Activated naive CD8-positive, alpha-beta T cell treated with anti-CD3 and anti-CD28 coated beads, Interleukin-2, amount 50 U/mL, for 24 hours (primary cell): ENCODE data around the gene IRF2BP2.
"Not testable (repeated sequence)": the region's sequence is repeated elsewhere in the genome, so short reads cannot be mapped to it uniquely, and the experiment has no call there.

Experiments
- ATAC-seq: fragments of 150-1000 bp; cut with Tn5 transposase; one replicate; pipeline ENCODE4 v1.10.0; 2021
- DNase-seq: peaks from one replicate; pipeline ENCODE4 v3.0.0; 2021
- H3K27ac Mint-ChIP-seq: one replicate; pipeline ENCODE4 v1.8.0; 2021; ENCODE audit warnings: mild to moderate bottlenecking, mixed read lengths
- H3K27me3 Mint-ChIP-seq: one replicate; pipeline ENCODE4 v1.8.0; 2021; ENCODE audit warnings: mixed read lengths
- H3K36me3 Mint-ChIP-seq: one replicate; pipeline ENCODE4 v1.8.0; 2021; ENCODE audit warnings: low read depth, mixed read lengths
- H3K4me1 Mint-ChIP-seq: one replicate; pipeline ENCODE4 v1.8.0; 2021; ENCODE audit warnings: mixed read lengths
- H3K4me3 Mint-ChIP-seq: one replicate; pipeline ENCODE4 v1.8.0; 2021; ENCODE audit warnings: mild to moderate bottlenecking, moderate library complexity, mixed read lengths
- H3K9me3 Mint-ChIP-seq: one replicate; pipeline ENCODE4 v1.8.0; 2021; ENCODE audit warnings: mixed read lengths

IRF2BP2 gene

DNA sequence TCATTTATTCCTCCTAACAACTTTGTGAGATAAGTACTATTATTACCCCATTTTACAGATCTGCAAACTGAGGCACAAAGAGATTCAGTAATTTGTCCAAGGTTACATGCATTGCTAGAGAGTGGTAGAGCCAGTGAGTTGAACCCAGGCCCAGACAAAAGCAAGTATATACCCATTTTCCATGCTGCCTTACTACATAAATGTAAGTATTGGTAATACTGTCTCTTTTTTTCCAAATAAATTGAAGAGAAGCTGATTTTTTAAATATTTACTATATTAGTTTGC is 33.8 kb upstream of the IRF2BP2 start:
- no peak overlapping the region for H3K4me3 Mint-ChIP-seq
- no peak overlapping the region for H3K27ac Mint-ChIP-seq
- no peaks in the 10 kb centered on the region for H3K27me3 Mint-ChIP-seq
- H3K36me3 Mint-ChIP-seq = no peaks in the 10 kb centered on the region
- no peak for ATAC-seq
- no peaks in the 10 kb centered on the region for H3K4me1 Mint-ChIP-seq
- no peak for DNase-seq
- peaks cover 8% of the 10 kb centered on the region for H3K9me3 Mint-ChIP-seq

DNA sequence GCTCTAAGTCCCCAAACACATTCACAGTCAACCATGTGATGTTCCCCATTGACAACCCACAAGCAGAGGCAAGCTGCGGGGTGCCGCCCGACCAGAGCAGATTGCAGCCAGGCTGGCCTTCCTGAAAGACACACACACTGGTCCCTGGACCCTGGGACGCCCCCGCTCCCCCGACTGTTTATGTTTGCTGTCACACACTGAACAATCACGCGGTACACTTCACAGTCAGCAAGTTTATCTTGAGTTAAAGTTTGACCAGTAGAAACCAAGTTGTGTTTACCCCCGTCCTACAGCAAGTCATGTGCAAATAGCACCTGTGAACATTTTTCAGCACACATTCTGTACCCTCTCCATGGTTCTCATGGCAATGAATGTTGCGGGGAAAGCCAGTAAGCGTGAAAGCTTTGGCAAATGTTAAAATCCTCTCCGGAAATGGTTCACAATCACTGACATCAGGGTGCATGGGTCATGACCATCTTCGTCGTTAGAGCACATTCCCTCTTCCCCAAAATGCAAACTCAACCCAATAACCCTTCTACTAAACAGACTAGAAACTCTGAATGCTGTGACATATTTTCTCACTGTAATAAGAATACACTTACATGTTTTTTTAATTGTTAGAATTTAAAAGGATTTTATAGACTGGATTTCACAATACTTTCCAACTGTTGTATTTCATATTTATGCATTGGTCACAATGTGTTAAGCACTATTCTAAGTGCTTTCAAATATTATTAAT is 33.3 kb upstream of the IRF2BP2 start:
- Mint-ChIP-seq H3K9me3 (peaks cover 8% of the 10 kb centered on the region), H3K4me3 (no peak overlapping the region), H3K4me1 (no peaks in the 10 kb centered on the region), H3K27ac (no peak overlapping the region), H3K27me3 (no peaks in the 10 kb centered on the region), H3K36me3 (no peaks in the 10 kb centered on the region)
- DNase-seq = no peak
- no peak for ATAC-seq

DNA sequence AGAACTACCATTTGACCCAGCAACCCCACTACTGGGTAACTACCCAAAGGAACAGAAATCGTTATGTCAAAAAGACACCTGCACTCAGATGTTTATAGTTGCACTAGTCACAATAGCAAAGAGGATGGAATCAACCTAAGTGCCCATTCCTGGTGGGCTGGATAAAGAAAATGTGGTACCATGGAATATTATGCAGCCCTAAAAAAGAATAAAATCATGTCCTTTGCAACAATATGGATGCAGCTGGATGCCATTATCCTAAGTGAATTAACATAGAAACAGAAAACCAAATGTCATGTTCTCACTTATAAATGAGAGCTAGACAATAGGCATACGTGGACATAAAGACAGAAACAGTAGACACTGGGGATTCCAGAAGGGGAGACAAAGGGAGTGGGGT is 32.5 kb upstream of the IRF2BP2 start:
- Mint-ChIP-seq H3K4me3 (no peak overlapping the region), H3K27ac (no peak overlapping the region), H3K36me3 (no peaks in the 10 kb centered on the region), H3K27me3 (no peaks in the 10 kb centered on the region), H3K9me3 (peaks cover 8% of the 10 kb centered on the region), H3K4me1 (no peaks in the 10 kb centered on the region)
- DNase-seq (no peak), ATAC-seq (no peak)

DNA sequence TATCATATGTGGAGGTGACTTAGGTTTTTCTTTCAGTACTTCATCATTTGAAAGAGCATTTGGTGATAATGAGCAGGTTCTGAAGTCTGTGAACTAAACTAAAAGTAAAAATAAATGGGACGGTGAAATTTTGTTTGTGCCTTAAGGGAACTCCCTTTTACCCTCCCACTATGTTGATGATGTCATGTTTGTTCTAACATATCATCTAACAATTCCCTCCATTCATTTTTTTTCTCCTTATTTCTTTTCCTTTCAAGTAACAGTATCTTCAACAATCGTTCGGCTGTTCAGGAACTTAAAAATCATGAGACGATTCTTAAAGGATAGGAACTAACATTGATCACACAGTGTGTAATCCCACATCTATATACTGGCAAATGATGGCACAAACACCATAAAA is 30.0 kb upstream of the IRF2BP2 start:
- Mint-ChIP-seq H3K4me1 (no peaks in the 10 kb centered on the region), H3K4me3 (no peak overlapping the region), H3K9me3 (no peaks in the 10 kb centered on the region), H3K36me3 (no peaks in the 10 kb centered on the region), H3K27ac (no peak overlapping the region), H3K27me3 (no peaks in the 10 kb centered on the region)
- no peak for ATAC-seq
- no peak for DNase-seq

DNA sequence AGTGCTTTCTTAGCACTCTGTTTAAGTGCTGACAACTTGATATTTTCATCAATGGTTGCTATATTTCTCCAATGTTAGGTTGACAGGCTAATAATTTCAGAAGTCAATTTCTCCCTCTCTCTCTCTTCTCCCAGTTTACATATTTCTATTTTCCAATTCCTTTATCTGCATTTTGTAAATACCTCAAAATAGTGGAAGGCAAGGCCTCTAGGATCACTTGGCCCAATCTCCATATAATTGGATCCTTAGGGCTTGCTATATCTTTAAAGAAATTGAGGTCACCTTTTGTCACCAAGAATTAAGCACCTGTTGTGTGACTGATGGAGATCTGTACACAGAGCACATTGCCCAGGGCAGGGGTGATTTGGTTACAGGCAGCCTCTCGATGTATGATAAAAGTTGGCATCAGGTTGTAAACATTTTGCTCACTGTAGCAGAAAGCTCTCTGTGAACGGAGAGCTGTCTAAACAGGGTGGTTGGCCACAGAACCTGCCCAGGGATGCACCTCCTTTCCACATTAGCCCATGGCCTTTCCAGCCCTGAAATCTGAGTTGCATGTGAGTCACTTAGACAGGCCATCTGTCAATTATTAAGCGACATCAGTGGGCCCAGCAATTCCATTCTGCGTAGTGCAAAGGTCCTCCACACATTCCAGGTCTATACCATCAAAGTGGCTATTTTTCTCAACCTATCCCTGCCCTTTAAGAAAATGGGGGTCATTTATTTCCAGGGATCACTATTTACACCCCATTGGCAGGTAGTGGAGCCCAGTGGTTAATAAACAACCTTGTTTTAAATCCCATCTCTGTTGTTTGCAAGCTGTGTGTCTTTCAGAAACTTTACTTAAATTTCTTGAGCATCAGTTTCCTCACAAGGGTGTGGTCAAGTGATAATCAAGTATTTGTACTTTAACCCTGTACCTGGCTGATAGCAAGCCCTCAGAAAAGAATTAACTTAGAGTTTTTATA is 29.1 kb upstream of the IRF2BP2 start:
- ATAC-seq = no peak
- Mint-ChIP-seq H3K36me3 (no peaks in the 10 kb centered on the region), H3K27ac (no peak overlapping the region), H3K4me3 (no peak overlapping the region), H3K27me3 (no peaks in the 10 kb centered on the region), H3K4me1 (no peaks in the 10 kb centered on the region), H3K9me3 (no peaks in the 10 kb centered on the region)
- DNase-seq = no peak

DNA sequence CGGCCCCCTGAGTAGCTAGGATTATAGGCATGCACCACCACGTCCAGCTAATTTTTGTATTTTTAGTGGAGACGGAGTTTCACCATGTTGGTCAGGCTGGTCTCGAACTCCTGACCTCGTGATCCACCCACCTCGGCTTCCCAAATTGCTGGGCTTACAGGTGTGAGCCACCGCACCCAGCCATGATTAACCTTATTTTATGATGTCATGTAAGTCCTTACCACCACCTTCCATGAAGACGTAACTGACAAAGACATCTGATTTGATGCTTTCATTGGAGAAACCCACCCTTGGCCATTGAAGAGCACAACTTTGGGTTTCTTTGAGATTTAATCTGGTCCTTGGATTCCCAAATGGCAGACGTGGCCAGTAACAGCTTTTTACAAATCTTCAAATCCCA is 24.9 kb upstream of the IRF2BP2 start:
- not testable (repeated sequence) for H3K4me3 Mint-ChIP-seq, ATAC-seq

DNA sequence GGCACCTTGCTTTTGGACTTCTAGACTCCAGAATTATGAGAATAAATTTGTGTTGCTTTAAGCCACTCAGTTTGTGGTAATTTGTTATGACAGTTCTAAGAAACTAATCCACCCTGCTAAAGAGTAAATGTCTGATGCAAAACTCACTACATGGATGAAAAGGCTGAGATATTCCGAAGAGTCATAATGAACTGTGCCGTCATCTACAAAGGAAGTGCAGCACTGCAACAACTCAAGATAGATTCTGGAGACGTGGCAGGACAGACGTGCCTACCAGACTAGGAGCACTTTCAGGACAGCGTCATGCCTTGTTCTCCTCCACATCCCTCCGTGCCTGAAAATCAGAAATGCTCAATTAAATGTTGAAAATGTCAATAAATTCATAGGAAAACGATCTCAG is 24.4 kb upstream of the IRF2BP2 start:
- DNase-seq (no peak), ATAC-seq (no peak)
- H3K27me3 Mint-ChIP-seq = no peaks in the 10 kb centered on the region
- H3K27ac Mint-ChIP-seq = no peak overlapping the region
- no peak overlapping the region for H3K4me3 Mint-ChIP-seq
- no peaks in the 10 kb centered on the region for H3K36me3 Mint-ChIP-seq
- no peaks in the 10 kb centered on the region for H3K4me1 Mint-ChIP-seq
- no peaks in the 10 kb centered on the region for H3K9me3 Mint-ChIP-seq

More for the DNA sequence above, 24.9 kb upstream of the IRF2BP2 start:
- H3K9me3 Mint-ChIP-seq, H3K27me3 Mint-ChIP-seq, H3K27ac Mint-ChIP-seq, H3K4me1 Mint-ChIP-seq, DNase-seq, H3K36me3 Mint-ChIP-seq: not testable (repeated sequence)

DNA sequence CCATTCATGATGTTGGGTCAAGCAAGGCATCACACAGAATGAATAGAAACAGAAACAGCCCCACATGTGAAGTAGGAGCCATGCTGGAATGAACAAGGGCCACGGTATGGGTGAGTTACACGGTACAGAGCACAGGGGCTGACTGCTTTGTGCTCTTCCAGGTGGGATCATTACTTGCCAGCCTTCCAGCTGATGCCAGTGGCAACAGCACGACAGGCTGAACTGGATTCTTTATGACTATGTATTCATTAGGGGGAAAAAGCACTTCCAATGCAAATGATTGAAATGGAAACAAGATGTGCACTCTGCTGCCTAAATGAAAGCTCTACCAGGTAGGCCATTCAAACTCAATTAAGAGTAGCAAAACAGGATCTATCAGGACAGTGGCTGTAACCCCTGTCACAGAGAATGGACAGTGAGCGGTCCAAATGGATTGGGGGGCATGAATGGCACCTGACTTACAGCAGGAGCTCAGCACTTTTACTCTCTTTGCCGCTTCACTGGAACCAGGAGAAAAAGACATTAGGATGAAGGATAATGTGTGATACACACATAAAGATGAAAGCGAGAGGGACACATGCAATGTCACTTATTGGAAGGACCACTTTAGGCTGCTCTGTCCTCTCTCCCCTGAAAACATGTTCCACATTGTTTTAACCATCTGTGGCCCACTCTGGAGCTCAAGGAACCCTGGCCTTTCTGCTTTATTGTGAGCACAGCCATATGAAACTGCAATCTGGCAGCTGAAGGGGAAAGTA is 23.4 kb upstream of the IRF2BP2 start:
- Mint-ChIP-seq H3K36me3 (no peaks in the 10 kb centered on the region), H3K9me3 (no peaks in the 10 kb centered on the region), H3K4me3 (no peak overlapping the region), H3K4me1 (no peaks in the 10 kb centered on the region), H3K27me3 (no peaks in the 10 kb centered on the region), H3K27ac (no peak overlapping the region)
- no peak for DNase-seq
- no peak for ATAC-seq

DNA sequence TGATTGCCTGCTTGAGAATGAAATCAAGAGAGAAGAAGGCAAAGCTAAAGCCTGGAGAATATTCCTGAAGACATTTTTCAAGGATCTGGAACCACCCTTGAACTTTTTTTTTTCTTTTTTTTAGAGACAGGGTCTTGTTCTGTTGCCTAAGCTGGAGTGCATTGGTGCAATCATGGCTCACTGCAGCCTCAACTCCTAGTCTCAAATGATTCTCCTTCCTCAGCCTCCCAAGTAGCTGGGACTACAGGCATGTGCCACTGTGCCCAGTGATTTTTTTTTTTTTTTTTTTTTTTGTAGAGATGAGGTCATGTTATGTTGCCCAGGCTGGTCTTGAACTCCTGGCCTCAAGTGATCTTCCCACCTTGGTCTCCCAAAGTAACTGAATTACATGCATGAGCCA is 22.2 kb upstream of the IRF2BP2 start:
- Mint-ChIP-seq H3K27me3 (no peaks in the 10 kb centered on the region), H3K27ac (no peak overlapping the region), H3K9me3 (no peaks in the 10 kb centered on the region), H3K4me3 (no peak overlapping the region), H3K4me1 (no peaks in the 10 kb centered on the region), H3K36me3 (no peaks in the 10 kb centered on the region)
- no peak for ATAC-seq
- DNase-seq = no peak

DNA sequence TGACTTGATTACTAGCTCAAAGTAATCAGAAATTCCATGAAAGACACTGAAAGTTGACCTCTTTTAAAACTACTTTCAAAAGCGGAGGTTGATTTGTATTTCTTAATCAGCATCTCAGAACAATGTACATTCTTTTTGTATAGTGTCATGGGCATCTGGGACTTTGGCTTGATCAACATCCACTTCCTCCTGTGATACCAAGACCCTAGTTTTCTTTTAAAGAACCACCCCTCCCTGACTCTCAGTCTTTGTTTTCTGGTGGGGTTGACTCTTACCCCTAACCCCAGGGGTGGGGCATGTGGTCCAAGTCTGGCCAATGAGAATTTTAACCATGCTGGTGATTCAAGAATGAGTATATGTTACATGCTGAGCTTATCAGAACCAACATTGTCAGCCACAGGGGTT is 21.7 kb upstream of the IRF2BP2 start:
- Mint-ChIP-seq H3K27ac (no peak overlapping the region), H3K4me1 (no peaks in the 10 kb centered on the region), H3K9me3 (no peaks in the 10 kb centered on the region), H3K36me3 (no peaks in the 10 kb centered on the region), H3K27me3 (no peaks in the 10 kb centered on the region), H3K4me3 (no peak overlapping the region)
- ATAC-seq (no peak), DNase-seq (no peak)

DNA sequence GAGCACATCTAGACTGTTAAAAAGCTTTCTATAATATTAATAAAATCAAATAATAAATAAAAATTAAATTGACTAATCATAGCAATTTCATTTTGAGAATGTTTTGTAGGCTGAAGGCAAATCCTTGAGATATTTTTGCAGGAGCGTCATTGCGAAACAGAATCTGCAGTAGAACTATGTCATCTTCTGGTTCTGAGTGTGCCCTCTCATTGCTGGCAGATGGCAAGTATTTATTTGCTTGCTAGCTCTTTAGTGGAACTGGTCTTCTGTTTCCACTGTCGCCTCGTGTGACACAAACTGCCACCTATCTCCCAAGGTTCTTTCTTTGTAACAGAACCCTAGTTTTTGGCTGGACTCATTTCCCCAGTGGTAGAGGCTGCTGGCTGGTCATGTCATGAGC is 19.0 kb upstream of the IRF2BP2 start:
- ATAC-seq (no peak), DNase-seq (no peak)
- Mint-ChIP-seq H3K27me3 (no peaks in the 10 kb centered on the region), H3K4me3 (no peak overlapping the region), H3K36me3 (no peaks in the 10 kb centered on the region), H3K4me1 (no peaks in the 10 kb centered on the region), H3K9me3 (no peaks in the 10 kb centered on the region), H3K27ac (no peak overlapping the region)

DNA sequence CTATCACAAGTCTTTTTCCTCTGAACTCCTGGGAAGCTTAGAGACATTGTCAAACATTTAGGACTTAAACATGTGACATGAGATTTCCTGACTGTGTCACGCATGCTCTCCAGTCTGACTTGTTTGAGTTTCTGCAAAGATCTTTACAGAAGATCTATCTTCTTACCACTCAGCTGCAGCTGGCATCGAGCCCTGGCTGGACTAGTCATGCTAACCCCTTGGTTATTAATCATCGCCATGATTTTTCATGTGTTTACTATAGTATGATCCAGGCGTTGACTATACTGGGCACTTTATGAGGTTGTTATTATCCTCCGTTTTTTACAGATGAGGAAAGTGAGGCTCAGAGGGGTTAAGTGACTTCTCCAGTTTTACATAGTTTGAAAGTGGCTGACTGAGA is 18.1 kb upstream of the IRF2BP2 start:
- Mint-ChIP-seq H3K27ac (no peak overlapping the region), H3K4me3 (no peak overlapping the region), H3K9me3 (no peaks in the 10 kb centered on the region), H3K36me3 (no peaks in the 10 kb centered on the region), H3K27me3 (no peaks in the 10 kb centered on the region), H3K4me1 (no peaks in the 10 kb centered on the region)
- no peak for DNase-seq
- no peak for ATAC-seq

DNA sequence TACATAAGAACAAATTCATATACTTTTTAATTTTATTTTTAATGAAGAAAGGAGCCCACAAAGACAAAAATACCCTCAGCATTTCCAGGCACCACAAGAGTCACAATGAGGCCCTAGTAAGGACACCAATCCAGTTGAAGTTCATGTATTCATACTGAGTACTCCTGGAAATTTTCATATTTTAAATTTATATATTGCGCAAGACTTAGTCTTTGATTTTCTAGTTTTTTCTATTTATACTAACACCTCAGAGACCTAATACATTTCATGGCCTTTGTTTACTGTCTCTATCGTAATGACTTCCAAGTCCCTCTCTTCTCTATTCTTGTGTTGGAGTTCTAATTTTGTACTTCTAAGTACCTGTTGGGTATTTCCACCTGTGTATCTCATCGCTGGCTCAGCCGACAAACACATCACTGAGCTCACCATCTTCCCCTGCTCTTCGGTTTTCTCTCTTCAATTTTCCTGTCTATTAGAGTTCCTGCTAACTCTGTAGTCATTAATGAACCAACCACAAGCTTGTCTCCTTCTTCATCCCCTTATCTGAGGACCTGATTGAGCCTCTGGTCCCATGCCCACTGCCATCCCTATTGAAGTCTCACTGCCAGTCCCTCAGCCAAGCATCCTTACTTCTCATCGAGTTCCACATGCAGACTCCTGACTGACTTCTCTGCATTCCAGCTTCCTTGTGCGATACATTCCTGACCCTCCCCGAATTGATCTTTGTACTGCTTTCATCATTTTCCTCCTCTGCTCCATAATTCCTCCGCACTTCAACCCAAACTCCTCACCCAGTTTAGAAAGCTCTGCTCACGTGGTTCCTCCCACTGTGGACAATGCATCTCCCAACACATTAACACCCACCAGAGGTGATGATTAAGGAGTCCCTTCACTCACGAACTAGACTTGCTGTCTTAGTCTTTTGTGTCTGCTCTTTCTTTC is 17.3 kb upstream of the IRF2BP2 start:
- DNase-seq (no peak), ATAC-seq (no peak)
- no peaks in the 10 kb centered on the region for H3K36me3 Mint-ChIP-seq
- H3K27me3 Mint-ChIP-seq = peaks cover 2% of the 10 kb centered on the region
- no peak overlapping the region for H3K27ac Mint-ChIP-seq
- H3K4me1 Mint-ChIP-seq = no peaks in the 10 kb centered on the region
- no peak overlapping the region for H3K4me3 Mint-ChIP-seq
- H3K9me3 Mint-ChIP-seq = no peaks in the 10 kb centered on the region

DNA sequence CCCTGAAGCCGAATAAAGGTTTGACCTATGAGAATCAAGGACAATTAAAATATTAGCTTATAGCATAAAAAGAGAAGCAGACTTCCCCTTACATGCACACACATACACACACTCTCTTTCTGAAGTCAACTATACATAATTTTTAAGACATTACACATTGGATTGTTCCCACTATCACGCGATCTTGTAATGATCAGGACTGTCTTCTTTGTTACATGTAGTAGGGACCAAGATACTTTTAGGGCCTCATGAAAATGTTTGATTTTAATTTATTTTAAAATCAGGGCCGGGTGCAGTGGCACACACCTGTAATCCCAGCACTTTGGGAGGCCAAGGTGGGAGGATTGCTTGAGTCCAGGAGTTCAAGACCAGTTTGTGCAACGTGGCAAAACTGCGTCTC is 16.4 kb upstream of the IRF2BP2 start:
- no peaks in the 10 kb centered on the region for H3K9me3 Mint-ChIP-seq
- H3K4me1 Mint-ChIP-seq = no peaks in the 10 kb centered on the region
- DNase-seq (no peak), ATAC-seq (no peak)
- no peaks in the 10 kb centered on the region for H3K36me3 Mint-ChIP-seq
- no peak overlapping the region for H3K4me3 Mint-ChIP-seq
- peaks cover 2% of the 10 kb centered on the region for H3K27me3 Mint-ChIP-seq
- no peak overlapping the region for H3K27ac Mint-ChIP-seq
